HG03025 (cell line): Measurements from ENCODE around the gene ESPNL.
"Not testable (repeated sequence)": the region's sequence is repeated elsewhere in the genome, so short reads cannot be mapped to it uniquely, and the experiment has no call there.

ENCODE experiments used
- ATAC-seq: cut with Tn5 transposase; IDR thresholded peaks from one replicate; pipeline ENCODE4 v1.9.1; 2021; ENCODE audit warnings: mild to moderate bottlenecking, moderate library complexity; ENCODE audit not compliant: unreplicated experiment, low FRiP score

Gene ESPNL

GRCh38 chr2:238114331-238114841 lies 14.2 kb downstream of the ESPNL start:
- ATAC-seq: no peak

GRCh38 chr2:238114851-238115660 lies 14.9 kb downstream of the ESPNL start:
- ATAC-seq: no peak

DNA sequence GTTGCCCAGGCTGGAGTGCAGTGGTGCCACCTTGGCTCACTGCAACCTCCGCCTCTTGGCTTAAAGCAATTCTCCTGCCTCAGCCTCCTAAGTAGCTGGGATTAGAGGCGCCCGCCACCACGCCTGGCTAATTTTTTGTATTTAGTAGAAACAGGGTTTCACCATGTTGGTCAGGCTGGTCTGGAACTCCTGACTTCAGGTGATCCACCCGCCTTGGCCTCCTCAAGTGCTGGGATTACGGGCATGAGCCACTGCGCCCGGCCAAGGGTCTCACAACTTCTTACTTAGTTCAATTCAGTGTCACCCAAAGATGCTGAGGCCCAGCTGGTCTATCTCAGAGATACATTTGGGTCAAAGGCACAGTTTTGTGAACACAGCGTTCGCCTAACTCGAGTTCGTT lies 15.6 kb downstream of the ESPNL start:
- not testable (repeated sequence) for ATAC-seq

DNA sequence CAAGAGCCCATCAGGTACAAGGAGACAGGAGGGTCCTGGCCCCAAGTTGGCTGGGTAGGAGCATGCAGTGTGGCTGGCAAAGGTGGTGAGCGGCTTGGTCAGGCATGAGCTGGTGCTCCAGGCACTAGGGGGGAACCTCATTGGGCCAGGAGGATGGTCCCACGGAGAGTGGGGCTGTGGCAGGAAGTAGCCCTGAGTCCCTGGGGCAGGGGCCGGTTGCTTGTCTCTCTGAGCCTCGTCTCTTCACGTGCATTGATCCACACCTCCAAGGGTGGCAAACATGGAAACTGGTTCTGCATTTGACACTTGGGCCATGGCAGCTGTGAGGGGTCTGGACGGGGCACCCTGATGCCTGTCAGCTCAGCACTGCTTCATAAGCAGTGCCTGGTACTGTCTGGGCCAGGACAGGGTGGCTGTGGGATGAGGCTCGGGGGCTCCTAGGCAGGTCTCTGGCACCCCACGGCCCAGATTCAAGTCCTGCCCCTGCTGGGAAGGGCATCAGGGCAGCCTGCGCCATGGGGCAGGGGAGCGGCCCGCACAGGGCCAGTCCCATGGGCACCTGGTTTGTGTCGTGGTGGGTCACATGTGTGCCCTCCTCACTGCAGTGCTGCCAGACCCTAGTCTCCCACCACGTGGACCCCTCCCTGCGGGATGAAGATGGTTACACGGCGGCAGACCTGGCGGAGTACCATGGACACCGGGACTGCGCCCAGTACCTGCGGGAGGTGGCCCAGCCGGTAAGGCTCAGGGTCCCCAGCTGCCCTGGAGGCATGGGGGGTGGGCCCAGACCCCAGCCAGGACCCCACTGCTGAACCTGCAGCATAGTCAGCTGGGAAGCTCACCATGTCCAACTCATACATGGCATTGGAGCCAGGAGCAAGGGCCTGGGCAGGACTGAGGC lies 16.4 kb downstream of the ESPNL start:
- no peak for ATAC-seq

- ATAC-seq: no peak
These were observed 17.3 kb downstream of the ESPNL start for GRCh38 chr2:238117199-238118154.

DNA sequence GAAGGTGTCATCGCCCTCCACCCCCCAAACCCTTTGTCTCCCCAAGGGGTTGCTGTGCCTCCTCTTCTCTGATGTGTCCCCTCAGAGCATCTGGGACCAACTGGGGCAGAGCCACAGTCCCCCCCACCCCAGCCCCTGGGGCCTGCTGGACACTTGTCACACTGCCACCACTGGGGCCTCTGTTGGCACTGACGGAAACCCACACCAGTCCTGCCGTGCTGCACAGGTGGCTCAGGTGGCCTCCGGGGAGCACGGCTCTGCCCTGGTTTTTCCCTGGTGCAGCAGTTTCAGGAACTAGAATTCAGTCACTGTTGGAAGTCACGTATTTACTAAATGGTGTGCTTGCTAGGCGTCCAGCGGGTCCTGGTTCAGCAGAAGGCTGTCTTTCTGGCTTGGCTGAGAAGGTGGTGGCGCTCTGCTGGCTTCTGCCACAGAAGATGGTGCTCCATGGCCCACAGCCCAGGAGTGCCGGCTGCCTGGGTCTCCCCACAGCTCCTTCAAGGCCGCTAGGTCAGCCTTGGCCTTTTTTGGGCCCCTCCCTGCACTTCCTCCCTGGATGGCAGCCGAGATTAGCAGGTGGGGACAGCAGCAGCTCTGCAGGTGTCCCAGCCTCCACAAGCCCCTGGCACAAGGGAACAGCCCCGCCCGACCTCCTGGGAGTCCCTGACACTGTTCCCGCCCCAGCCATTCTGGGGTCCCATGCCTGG lies 19.8 kb downstream of the ESPNL start:
- no peak for ATAC-seq

DNA sequence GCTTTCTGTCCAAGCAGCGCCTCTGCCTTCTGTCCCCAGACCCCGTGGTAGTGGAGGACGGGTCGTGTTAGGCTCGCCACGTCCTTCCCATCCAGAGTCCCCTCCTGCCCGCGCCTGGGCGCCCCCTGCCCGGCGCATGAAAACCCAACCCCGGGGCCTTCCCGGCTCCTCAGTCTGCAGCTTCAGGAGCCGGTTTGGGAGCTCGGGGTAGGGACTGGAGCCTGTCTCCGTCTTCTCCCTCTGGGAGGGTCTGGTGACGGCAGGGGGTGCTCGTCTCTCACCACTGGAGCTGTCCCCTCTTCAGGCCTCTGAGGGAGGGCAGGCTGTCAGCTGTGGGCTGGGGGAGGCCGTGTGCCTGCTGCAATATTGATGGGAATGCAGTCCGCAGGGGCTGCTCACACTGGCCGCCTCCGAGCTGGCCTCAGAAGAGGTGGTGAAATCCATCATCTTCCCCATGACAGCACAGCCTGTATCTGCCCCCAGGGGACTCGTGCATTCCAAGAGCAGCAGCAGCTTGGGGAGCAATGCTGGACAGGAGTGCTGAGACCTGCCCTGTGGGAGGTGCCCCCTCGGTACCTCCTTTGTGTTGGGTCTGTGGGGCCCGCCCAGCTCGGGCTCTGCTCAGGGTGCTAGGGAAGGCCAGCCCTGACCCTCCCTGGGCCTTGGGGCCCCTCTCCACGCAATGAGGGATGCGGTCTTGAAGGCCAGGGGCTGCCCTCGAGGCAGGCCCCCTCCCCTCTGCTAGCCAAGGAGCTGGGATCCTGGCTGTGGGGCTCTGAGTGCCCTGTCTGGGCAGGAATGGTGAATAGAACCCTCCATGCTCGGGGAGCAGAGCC lies 20.5 kb downstream of the ESPNL start:
- no peak for ATAC-seq

DNA sequence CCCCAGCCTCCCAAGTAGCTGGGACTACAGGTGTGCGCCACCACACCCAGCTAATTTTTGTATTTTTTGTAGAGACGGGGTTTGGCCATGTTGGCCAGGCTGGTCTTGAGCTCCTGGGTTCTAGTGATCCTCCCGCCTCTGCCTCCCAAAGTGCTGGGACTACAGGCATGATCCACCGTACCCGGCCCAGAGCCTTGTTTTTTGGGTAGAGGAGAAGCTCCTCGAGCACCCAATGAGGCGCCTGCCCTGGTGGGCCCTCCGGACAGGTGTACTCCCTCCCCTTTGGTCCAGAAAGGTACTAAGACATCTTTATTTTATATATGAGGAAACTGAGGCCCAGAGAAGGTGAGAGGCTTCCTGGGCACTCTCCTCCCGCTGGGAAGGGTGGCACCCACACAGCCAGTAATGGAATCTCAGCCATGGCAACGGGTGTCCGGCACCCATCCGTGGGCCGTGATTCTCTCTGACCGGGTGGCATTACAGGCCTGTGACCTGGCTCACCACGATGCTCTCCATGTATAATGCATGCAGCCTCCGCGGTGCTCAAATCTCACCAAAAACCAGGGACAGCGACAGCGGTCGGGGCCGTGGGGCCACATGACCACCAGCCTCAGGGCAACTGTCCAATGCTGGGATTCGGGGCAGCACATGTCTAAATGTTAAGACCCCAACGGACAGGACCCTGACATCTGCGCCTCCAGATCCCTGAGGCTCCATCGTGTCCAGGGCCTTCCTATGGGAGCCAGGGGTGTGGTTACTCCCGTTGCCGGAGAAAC lies 21.6 kb downstream of the ESPNL start:
- no peak for ATAC-seq

DNA sequence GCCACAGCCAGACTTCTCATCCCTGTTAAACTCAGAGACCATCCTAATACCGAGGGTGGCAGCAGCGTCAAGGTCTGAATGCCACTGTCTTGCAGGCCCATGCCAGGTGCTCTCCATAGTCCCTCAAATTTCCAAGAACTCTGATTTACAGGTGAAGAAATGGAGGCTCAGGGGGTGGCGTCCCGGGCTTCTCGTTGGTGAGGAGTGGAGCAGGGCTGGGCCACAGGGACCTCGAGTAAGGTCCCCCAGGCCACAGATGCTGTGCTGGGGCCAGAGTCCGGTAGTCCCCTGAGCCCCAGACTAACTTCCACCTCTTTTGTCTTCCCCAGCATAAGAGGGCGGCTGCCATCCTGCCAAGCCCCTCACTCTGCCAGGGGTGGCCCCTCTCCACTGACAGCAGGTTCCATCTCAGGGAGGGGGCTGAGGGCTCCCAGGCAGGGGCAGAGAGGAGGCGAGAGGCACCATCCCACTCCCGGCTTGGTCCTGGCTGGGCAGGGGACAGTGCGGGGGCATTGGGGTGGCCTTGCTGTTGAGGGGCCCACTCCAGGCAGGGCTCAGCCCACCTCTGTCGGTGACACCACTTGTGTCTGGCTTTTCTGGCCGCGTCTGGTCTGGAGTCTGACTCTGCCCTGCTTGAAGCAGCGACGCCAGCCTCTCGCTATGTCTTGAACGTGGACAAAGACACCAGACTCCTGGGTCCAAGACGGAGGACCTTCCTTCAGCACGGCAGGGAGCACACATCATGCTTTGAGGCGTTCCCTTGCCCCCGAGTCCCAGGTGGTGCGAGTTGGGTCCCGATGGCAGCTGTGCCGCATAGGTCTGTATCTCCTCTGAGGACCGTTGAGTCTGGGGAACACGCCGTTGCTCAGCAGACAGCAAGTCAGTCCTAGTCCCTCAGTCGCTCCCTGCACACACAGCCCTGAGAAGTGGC lies 22.4 kb downstream of the ESPNL start:
- no peak for ATAC-seq

DNA sequence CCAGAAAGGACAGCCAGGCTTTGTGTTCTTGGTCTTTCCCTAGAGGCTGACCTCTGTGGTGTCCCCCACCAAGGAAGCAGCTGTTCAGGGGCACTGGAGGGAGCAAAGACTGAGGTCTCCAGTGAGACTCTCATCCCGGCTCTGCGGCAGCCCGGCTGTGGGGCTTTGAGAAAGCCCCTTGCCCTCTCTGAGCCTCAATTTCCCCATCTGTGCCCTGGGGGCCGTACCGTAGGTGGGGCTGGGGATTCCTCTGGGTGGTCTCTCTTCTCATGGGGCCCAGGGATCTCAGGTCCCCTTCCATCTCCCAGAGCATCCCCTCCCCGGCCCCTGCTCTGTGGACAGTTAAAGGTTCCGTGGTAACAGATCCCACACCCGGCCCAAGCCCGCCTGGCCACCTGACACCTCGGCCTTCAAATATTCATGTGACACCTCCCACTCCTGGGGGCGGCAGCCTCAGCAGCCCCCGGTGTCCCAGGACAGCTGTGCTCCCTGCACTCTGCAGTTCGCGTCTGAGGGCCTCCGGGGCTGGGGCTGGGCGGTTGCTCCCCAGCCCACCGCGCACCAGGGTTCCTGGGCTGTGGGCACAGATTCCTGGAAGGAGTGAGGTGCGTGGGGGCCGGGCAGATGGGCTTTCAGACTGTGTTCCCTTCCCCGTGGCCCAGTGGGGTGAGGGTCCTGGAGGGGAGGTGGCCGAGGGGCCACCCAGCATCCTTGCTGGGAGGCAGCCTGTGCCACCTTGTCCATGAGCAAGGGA lies 23.3 kb downstream of the ESPNL start:
- no peak for ATAC-seq

- no peak for ATAC-seq
These were observed 23.9 kb downstream of the ESPNL start for GRCh38 chr2:238123991-238124470.

GRCh38 chr2:238124488-238125126 lies 24.5 kb downstream of the ESPNL start:
- no peak for ATAC-seq

DNA sequence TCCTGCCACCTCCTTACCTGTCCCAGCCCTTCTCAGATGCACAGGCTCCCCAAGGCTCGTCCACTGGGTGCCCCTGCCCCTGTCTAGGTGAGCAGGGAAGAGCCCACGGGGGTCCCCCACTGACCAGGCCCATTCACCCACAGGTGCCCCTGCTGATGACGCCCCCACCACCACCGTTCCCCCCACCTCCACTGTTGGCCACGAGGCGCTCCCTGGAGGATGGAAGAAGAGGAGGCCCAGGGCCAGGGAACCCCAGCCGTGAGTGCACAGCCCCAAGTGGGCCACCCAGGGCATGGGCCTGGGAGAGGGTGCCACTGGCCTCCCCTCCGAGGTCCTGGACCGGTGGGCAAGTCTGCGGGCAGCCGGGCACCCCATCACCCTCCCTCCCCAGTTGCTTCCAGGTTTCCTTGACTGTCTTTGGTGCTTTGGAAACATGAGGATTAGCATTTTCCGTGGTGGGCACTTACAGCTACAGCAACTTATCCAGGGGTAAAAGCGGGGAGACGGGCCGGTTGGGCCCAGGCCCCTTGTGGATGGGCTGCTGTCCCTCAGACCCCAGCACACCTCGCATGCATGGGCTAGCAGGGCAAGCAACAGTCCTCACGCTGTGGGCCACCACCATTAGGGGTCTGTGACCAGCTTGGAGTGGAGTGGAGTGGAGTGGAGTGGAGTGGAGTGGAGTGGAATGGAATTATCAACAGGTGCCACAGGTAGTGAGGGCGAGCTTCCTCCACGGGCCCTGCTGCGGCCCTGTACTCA lies 25.2 kb downstream of the ESPNL start:
- no peak for ATAC-seq

GRCh38 chr2:238126338-238126737 lies 26.2 kb downstream of the ESPNL start:
- no peak for ATAC-seq

- no peak for ATAC-seq
These were observed 26.6 kb downstream of the ESPNL start for GRCh38 chr2:238126775-238127164.
